Uterus (tissue), 2 donors: ENCODE measurements around the gene SELENOI.

ENCODE experiments used
- POLR2A ChIP-seq, 2 donors: fragments of 450-650 bp; IDR thresholded peaks; one replicate each; pipeline ENCODE4 v1.6.1; 2016; ENCODE audit warnings: antibody characterized with exemption in 2 of 2, mild to moderate bottlenecking in 1 of 2, moderate library complexity in 1 of 2
- TF ChIP-seq, protein P1 (sequence below), 4 experiments: fragments of 200-600 bp in 2 of 4; fragments of 450-650 bp in 2 of 4; sonication (generic) in 2 of 4; IDR thresholded peaks; one replicate each; pipeline ENCODE4 v1.5.1; 2016 to 2019; ENCODE audit warnings: antibody characterized with exemption in 4 of 4, mild to moderate bottlenecking in 2 of 4, moderate library complexity in 1 of 4

DNA sequence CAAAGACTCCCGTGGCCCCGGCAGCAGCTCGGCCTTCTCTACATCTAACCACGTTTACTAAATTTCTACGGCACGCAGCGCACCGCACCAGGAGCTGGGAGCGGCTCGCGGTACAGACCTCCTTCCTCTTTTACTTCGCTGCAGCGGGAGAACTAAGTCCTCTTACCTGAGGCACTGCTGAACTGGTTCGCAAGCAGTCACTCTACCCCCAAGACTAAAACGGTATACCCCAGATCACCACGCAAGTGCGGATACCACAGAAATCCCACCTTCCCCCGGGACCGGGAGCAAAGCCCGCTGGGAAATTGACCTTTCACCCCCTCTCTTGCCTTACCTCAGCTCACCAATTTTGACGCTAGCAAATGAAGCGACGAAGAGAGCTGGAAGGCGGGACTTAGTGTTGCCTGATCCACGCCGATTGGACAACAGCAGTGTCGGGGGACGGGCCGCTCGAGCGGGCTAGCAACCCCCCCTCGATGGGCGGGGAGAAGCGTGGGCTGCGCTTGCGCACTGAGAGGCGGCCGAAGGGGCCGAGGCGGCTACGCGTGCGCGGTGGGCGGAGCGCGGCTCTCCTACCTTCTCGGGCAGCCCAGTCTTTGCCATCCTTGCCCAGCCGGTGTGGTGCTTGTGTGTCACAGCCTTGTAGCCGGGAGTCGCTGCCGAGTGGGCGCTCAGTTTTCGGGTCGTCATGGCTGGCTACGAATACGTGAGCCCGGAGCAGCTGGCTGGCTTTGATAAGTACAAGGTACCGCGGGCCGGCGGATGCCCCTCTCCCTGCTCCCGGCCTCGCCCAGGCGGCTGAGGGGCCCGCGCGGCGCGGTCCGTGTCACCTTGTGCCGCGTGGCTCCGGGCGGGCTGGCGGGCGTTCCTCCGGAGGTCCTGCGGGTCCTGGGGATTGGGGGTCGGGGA is at the start of gene SELENOI:
- TF ChIP-seq, protein P1, sequence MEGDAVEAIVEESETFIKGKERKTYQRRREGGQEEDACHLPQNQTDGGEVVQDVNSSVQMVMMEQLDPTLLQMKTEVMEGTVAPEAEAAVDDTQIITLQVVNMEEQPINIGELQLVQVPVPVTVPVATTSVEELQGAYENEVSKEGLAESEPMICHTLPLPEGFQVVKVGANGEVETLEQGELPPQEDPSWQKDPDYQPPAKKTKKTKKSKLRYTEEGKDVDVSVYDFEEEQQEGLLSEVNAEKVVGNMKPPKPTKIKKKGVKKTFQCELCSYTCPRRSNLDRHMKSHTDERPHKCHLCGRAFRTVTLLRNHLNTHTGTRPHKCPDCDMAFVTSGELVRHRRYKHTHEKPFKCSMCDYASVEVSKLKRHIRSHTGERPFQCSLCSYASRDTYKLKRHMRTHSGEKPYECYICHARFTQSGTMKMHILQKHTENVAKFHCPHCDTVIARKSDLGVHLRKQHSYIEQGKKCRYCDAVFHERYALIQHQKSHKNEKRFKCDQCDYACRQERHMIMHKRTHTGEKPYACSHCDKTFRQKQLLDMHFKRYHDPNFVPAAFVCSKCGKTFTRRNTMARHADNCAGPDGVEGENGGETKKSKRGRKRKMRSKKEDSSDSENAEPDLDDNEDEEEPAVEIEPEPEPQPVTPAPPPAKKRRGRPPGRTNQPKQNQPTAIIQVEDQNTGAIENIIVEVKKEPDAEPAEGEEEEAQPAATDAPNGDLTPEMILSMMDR (IDR thresholded peaks at IDR 0.05), result peak in 2 of 4 experiments; percentile 19 to 35
- peak; percentile 73 to 91 for TF ChIP-seq POLR2A (IDR thresholded peaks at IDR 0.05)
